Muscle of leg (tissue), 11 donors: ENCODE data around the gene AIF1. TPM values are rescaled to one million over a fixed set of nuclear protein-coding genes. Genes with fewer than 3 reads are reported as not detected.
A peak's percentile ranks its signal among the peaks of the same experiment; 100 is the strongest.

Experiments
- DNase-seq: peaks from one replicate; pipeline ENCODE4 v3.0.0; 2013
- H3K27ac ChIP-seq: one replicate; pipeline ENCODE4 v1.5.1; 2013; ENCODE audit warnings: mild to moderate bottlenecking, low read length, control low read depth
- H3K27me3 ChIP-seq: one replicate; pipeline ENCODE4 v1.6.1; 2013; ENCODE audit warnings: low read length; ENCODE audit not compliant: control insufficient read depth, insufficient read depth
- H3K36me3 ChIP-seq: one replicate; pipeline ENCODE4 v1.6.1; 2013; ENCODE audit warnings: low read length; ENCODE audit not compliant: control insufficient read depth, insufficient read depth
- H3K4me1 ChIP-seq: one replicate; pipeline ENCODE4 v1.6.1; 2013; ENCODE audit warnings: low read length; ENCODE audit not compliant: control insufficient read depth, insufficient read depth
- H3K4me3 ChIP-seq: one replicate; pipeline ENCODE4 v1.5.1; 2013; ENCODE audit warnings: low read length, control low read depth
- H3K9me3 ChIP-seq: replicated peaks from 2 replicates; pipeline ENCODE4 v1.6.1; 2013; ENCODE audit warnings: low read depth, low read length; ENCODE audit not compliant: control insufficient read depth
- whole genome bisulfite sequencing: methylation state at CpG from one replicate; pipeline ENCODE4 v1.1.5; 2013; ENCODE audit warnings: missing lambda C conversion rate; ENCODE audit not compliant: insufficient coverage; 5-methylcytosine and 5-hydroxymethylcytosine counted together
- polyA plus RNA-seq, 8 donors: library from polyadenylated mRNA; unstranded; fragments of 120-200 nt; gene quantifications; one replicate each; pipeline versions ENCODE4 v1.2.1 to v1.2.3, GENCODE V29; 2013; ENCODE audit warnings: inconsistent platforms in 1 of 8, low replicate concordance in 1 of 8; ENCODE audit not compliant: insufficient read length in 8 of 8, insufficient read depth in 1 of 8
- total RNA-seq: library from RNA; stranded (reverse); fragments of 120-200 nt; gene quantifications from one replicate; pipeline ENCODE4 v1.2.4, GENCODE V29; 2013

AIF1 gene
- total and polyA plus RNA-seq, 9 donors, result 18.7 to 29.5 (median 21.8) TPM

GRCh38 chr6:31658158-31658688 is 43.2 kb downstream of the AIF1 start:
- no peak overlapping the region for H3K27ac ChIP-seq
- peaks cover 34% of the 10 kb centered on the region for H3K4me1 ChIP-seq
- WGBS, result 84% methylated on average over 2 of the region's 4 CpGs
- peaks cover 38% of the 10 kb centered on the region for H3K36me3 ChIP-seq
- H3K9me3 ChIP-seq, result no peaks in the 10 kb centered on the region
- no peak for DNase-seq
- H3K4me3 ChIP-seq, result no peak overlapping the region
- H3K27me3 ChIP-seq, result no peaks in the 10 kb centered on the region

GRCh38 chr6:31658983-31659648 is 44.1 kb downstream of the AIF1 start:
- whole genome bisulfite sequencing, result 80% methylated on average over 10 of the region's 13 CpGs
- Histone ChIP-seq H3K27ac (peak overlapping the region; percentile 90), H3K27me3 (no peaks in the 10 kb centered on the region), H3K36me3 (peaks cover 45% of the 10 kb centered on the region), H3K9me3 (no peaks in the 10 kb centered on the region), H3K4me3 (peak overlapping the region; percentile 72), H3K4me1 (peaks cover 35% of the 10 kb centered on the region)
- no peak for DNase-seq

- peak overlapping the region; percentile 72 for H3K4me3 ChIP-seq
- peak; percentile 46 for DNase-seq
- 36% methylated on average over 12 of the region's 13 CpGs for WGBS
- no peaks in the 10 kb centered on the region for H3K9me3 ChIP-seq
- H3K36me3 ChIP-seq, result peaks cover 46% of the 10 kb centered on the region
- H3K4me1 ChIP-seq, result peaks cover 39% of the 10 kb centered on the region
- no peaks in the 10 kb centered on the region for H3K27me3 ChIP-seq
- H3K27ac ChIP-seq, result peak overlapping the region; percentile 90
Observed at GRCh38 chr6:31659649-31660380, 44.8 kb downstream of the AIF1 start.

GRCh38 chr6:31660381-31661261 is 45.6 kb downstream of the AIF1 start, which contains the start of gene C6orf47:
C6orf47 (minus strand) TSS chr6:31660778; CDS start chr6:31659947, 831 bp downstream.
- peak within 1 kb of the TSS; percentile 90 for H3K27ac ChIP-seq
- H3K36me3 ChIP-seq, result peaks cover 46% of the 10 kb centered on the region
- H3K4me1 ChIP-seq, result peaks cover 39% of the 10 kb centered on the region
- H3K27me3 ChIP-seq, result no peaks in the 10 kb centered on the region
- no peaks in the 10 kb centered on the region for H3K9me3 ChIP-seq
- peak within 1 kb of the TSS; percentile 72 for H3K4me3 ChIP-seq
- 0% methylated on average over 50 of the region's 52 CpGs for WGBS
- peak; percentile 94 for DNase-seq

DNA sequence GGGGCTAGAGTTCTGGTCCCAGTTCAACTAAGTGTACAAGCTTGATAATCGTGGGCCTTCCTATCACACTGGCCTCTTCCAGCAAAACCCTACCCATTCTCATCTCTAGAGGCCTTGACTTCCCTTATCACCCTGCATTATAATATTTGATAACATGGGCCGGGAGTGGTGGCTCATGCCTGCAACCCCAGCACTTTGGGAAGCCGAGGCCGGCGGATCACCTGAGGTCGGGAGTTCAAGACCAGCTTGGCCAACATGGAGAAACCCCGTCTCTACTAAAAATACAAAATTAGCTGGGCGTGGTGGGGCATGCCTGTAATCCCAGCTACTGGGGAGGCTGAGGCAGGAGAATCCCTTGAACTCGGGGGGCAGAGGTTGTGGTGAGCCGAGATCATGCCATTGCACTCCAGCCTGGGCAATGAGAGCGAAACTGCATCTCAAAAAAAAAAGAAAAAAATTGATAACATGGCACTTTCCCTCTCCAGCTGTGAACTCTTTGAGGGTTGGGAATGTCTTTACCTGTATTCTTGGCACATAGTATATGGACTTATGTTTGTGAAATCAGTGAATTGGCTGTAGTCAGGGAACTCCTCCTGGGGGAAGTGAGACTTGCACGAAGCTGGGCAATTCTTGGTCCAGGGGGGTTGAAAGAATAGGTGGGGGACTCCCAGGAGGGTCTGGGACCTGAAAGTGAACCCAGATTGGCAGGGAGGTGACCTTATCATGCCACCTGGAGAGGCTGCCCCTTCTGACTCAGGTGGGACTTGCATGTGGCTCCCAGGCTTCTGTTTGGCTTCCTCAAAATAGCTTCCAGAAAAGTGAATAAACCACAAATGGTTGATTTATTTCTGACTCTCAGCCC is 46.5 kb downstream of the AIF1 start:
- no peak for DNase-seq
- Histone ChIP-seq H3K4me1 (peaks cover 41% of the 10 kb centered on the region), H3K27ac (peak overlapping the region; percentile 71), H3K36me3 (peaks cover 42% of the 10 kb centered on the region), H3K9me3 (no peaks in the 10 kb centered on the region), H3K27me3 (no peaks in the 10 kb centered on the region), H3K4me3 (peak overlapping the region; percentile 72)
- 74% methylated on average over 4 of the region's 12 CpGs for WGBS

DNA sequence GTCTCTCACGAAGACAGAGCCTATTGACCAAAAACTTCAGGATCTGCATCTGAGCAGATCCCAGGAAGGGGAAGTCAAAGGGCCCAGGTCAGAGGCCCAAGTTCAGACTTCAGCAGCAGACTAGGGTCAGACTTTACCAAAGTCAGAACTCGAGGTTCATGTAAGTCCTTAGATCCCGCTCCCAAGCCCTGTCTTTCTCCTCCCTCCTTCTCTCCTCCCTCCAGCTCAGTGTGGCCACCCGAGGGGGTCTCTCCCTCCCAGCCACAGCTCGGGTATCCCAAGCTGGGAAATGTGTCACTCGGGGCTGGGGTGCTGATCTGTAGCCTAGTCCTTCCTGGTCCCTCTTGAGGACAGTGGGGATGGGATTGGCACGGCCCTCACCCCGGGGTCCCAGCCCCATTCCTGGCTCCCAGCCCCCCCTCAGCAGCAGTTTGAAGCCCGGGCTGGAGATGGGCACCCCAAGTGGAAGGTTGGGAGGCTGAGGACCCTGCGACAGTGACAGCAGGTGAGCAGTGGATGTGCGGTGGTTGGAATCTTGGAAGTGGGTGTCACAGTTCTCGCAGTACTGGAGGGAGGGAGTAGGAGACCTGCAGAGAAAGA is 47.2 kb downstream of the AIF1 start:
- H3K27me3 ChIP-seq, result no peaks in the 10 kb centered on the region
- H3K9me3 ChIP-seq, result no peaks in the 10 kb centered on the region
- H3K4me3 ChIP-seq, result no peak overlapping the region
- H3K36me3 ChIP-seq, result peaks cover 43% of the 10 kb centered on the region
- DNase-seq, result no peak
- H3K4me1 ChIP-seq, result peaks cover 47% of the 10 kb centered on the region
- WGBS, result 85% methylated on average over 6 of the region's 12 CpGs
- H3K27ac ChIP-seq, result no peak overlapping the region

GRCh38 chr6:31663126-31663960 is 48.3 kb downstream of the AIF1 start:
- Histone ChIP-seq H3K36me3 (peaks cover 44% of the 10 kb centered on the region), H3K4me3 (peak overlapping the region; percentile 70), H3K4me1 (peaks cover 44% of the 10 kb centered on the region), H3K27ac (peak overlapping the region; percentile 100), H3K9me3 (no peaks in the 10 kb centered on the region), H3K27me3 (no peaks in the 10 kb centered on the region)
- DNase-seq, result no peak
- 61% methylated on average over 6 of the region's 9 CpGs for WGBS

- Histone ChIP-seq H3K36me3 (peaks cover 51% of the 10 kb centered on the region), H3K9me3 (no peaks in the 10 kb centered on the region), H3K4me3 (peak overlapping the region; percentile 70), H3K4me1 (peaks cover 36% of the 10 kb centered on the region), H3K27me3 (no peaks in the 10 kb centered on the region), H3K27ac (peak overlapping the region; percentile 100)
- peak; percentile 76 for DNase-seq
- 15% methylated on average over 13 of the region's 17 CpGs for WGBS
Observed at GRCh38 chr6:31663961-31664789, 49.1 kb downstream of the AIF1 start.
